Ureter (tissue), 1 donor: ENCODE data around the gene SHQ1. TPM values are rescaled to one million over a fixed set of nuclear protein-coding genes. Genes with fewer than 3 reads are reported as not detected.
"Not testable (repeated sequence)": the region's sequence is repeated elsewhere in the genome, so short reads cannot be mapped to it uniquely, and the experiment has no call there.

Experiments
- DNase-seq: peaks from one replicate; pipeline ENCODE4 v3.0.0-alpha.2; 2020; ENCODE audit warnings: low spot score
- total RNA-seq: library from RNA; stranded (reverse); gene quantifications from one replicate; pipeline ENCODE4 v1.2.4, GENCODE V29; 2023
- donor health status: DM: yes; HTN: yes; CAD: no.

The SHQ1 gene
- total RNA-seq, 1 donor from 2014 or later: 31.4 TPM

- DNase-seq: no peak
Observed at GRCh38 chr3:72800869-72801268, 47.4 kb downstream of the SHQ1 start.

- DNase-seq: no peak
Observed at GRCh38 chr3:72798552-72799195, 49.6 kb downstream of the SHQ1 start.

GRCh38 chr3:72797773-72798543 is 50.3 kb downstream of the SHQ1 start:
- no peak for DNase-seq

- no peak for DNase-seq
Observed at GRCh38 chr3:72794079-72794478, 54.2 kb downstream of the SHQ1 start.

- DNase-seq: no peak
Observed at GRCh38 chr3:72791161-72791560, 57.1 kb downstream of the SHQ1 start.

GRCh38 chr3:72789786-72790185 is 58.5 kb downstream of the SHQ1 start:
- no peak for DNase-seq

- not testable (repeated sequence) for DNase-seq
Observed at GRCh38 chr3:72788232-72788631, 60.0 kb downstream of the SHQ1 start.

- DNase-seq: no peak
Observed at GRCh38 chr3:72786668-72787067, 61.6 kb downstream of the SHQ1 start.

GRCh38 chr3:72784226-72784625 is 64.0 kb downstream of the SHQ1 start:
- DNase-seq: no peak

- DNase-seq: no peak
Observed at GRCh38 chr3:72782521-72782920, 65.7 kb downstream of the SHQ1 start.

GRCh38 chr3:72769758-72770540 is 78.3 kb downstream of the SHQ1 start:
- no peak for DNase-seq

GRCh38 chr3:72768936-72769335 is 79.3 kb downstream of the SHQ1 start:
- no peak for DNase-seq

- no peak for DNase-seq
Observed at GRCh38 chr3:72768481-72768880, 79.8 kb downstream of the SHQ1 start.

- DNase-seq: no peak
Observed at GRCh38 chr3:72768006-72768441, 80.2 kb downstream of the SHQ1 start.

GRCh38 chr3:72766866-72767265 is 81.4 kb downstream of the SHQ1 start:
- DNase-seq: no peak

GRCh38 chr3:72763751-72764440 is 84.3 kb downstream of the SHQ1 start:
- DNase-seq: no peak

GRCh38 chr3:72761410-72761809 is 86.8 kb downstream of the SHQ1 start:
- DNase-seq: no peak

GRCh38 chr3:72760225-72760624 is 88.0 kb downstream of the SHQ1 start:
- no peak for DNase-seq

GRCh38 chr3:72756900-72757299 is 91.3 kb downstream of the SHQ1 start:
- no peak for DNase-seq

GRCh38 chr3:72754582-72754981 is 93.7 kb downstream of the SHQ1 start:
- no peak for DNase-seq

GRCh38 chr3:72753495-72753894 is 94.8 kb downstream of the SHQ1 start:
- no peak for DNase-seq

GRCh38 chr3:72750405-72750965 is 97.8 kb downstream of the SHQ1 start:
- no peak for DNase-seq
